Measurements from ENCODE around the gene ASF1B.

ASF1B gene

GRCh38 chr19:14107581-14108461, 28.6 kb downstream of the ASF1B start:
- peak; percentile 46 for DNase-seq (ENCODE audit: low read depth)

- no peak for DNase-seq (ENCODE audit: low read depth)
These were observed 29.5 kb downstream of the ASF1B start for GRCh38 chr19:14106840-14107239.

DNA sequence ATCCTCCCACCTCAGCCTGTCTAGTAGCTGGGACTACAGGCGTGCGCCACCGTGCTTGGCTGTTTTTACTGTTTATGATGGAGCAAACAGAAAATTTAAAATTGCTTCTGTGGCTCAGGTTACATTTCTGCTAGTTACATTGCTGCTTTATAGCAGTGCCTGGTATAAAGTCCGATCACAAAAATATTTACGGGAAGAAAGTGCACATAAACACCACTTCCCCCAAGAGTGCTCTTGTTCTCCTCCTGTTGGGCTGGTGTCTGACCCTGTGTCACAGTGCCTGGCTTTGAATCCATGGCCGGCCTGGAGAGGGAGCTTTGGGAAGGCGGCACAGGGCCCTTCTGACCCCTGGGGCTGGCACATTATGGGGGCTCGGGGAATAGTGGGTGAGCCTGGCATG, 30.7 kb downstream of the ASF1B start:
- no peak for DNase-seq (ENCODE audit: low read depth)

DNA sequence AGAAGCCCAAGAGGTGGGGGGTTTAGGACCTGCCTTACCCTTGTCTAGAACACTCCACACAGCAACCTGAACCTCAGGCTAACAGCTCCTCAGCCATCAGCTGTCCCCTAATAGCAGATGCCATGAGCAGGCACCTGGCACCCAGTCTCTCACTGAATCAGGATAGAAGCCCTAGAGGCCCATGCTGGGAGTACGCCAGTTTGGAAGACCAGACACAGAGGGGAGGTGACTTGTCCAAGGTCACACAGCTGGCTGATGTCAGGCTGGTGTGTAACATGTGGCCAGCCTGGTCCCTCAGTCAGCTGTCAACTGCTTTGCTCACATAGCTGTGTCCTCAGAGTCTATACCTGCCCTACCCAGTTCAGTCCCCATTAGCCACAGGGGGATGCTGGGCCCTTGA, 33.1 kb downstream of the ASF1B start:
- no peak for DNase-seq (ENCODE audit: low read depth)

- DNase-seq (ENCODE audit: low read depth): no peak
These were observed 33.6 kb downstream of the ASF1B start for GRCh38 chr19:14102756-14103155.

DNA sequence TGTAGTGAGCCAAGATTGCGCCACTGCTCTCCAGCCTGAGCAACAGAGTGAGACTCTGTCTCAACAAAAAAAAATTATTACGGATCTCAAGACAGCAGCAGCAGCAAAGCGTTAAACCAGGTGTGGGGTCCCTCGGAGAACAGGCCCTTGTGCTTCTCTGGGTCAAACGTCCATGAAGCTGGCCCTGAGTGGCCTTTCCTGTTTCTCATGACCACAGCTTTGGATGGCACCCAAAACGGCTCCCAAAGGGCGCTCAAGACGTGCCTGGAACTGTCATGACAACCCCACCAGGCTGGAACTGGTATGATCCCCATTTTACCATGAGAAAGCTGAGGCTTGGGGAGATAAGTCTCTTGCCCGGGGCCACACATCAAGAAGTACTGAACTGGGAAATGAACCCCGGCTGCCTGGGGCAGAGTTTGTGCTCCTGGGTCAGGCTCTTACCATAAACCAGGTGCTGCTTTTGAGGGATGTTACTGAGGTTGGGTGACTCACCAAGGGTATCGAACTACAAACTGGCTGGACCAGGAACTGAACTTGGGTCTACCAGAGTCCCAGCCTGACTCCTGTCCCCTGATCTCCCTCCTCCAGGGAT, 34.2 kb downstream of the ASF1B start:
- no peak for DNase-seq (ENCODE audit: low read depth)

DNA sequence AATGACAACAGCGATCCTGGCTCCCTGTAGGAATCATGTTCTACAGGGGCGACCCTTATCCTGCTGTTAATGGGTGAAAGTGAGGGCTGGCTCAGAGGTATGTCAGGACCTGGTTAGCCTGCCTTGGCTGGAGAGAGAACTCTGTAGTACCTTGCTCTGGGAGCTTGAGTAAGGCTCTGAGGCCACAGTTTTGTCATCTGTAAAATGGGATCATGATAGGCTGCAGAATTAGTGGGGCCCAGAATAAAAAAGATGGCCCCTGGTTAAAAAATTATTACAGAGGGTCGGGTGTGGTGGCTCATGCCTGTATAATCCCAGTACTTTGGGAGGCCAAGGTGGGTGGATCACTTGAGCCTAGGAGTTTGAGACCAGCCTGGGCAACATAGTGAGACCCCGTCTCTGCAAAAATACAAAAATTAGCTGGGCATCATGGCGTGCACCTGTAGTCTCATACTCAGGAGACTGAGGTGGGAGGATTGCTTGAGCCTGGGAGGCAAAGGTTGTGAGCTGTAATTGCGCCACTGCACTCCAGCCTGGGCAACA, 35.3 kb downstream of the ASF1B start:
- no peak for DNase-seq (ENCODE audit: low read depth)

GRCh38 chr19:14097532-14098151, 38.7 kb downstream of the ASF1B start:
- DNase-seq (ENCODE audit: low read depth): no peak

DNA sequence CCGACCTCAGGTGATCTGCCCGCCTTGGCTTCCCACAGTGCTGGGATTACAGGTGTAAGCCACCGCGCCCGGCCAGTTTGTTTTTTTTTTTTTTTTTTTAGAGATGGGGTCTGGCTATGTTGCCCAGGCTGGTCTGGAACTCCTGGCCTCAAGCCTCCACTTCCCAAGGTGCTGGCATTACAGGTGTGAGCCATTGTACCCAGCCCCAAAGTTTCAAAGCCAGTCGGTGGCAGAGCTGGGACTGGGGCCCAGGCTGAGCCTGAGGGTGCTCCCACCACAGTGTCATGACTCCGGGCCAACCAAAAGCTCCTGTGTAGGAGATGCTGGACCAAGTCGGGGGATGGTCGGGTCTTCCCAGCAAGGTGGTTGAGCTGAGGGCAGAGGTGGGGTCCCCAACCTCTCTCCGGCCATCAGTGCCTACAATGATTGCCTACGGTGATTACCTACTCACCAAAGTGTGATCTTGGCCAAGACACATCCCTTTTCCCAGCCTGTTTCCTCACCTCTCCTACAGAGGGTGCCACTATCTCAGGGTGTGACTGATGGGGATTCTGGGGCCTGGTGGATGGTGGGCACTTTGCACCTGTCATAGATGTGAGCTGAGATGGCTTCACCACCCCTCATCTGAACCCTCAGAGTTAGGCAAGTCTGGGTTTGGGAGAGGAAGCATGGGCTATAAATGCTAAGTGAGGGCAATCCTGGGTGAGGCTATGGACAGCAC, 40.0 kb downstream of the ASF1B start:
- DNase-seq (ENCODE audit: low read depth): no peak

DNA sequence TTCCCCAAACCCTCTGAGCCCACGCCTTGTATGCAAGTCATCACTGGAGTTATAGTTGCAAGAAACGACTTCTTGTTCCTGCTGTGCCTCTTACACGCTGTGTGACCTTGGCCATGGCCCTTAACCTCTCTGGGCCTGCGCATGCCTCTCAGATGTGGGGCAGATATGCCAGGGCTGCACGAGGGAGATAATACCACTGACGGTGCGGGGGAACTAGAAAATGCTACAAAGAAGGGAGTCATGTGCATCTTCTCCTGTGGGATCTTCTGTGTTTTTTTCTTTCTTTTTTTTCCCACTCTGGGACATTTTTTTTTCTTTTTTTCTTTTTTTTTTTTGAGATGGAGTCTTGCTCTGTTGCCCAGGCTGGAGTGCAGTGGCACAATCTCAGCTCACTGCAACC, 41.5 kb downstream of the ASF1B start:
- DNase-seq (ENCODE audit: low read depth): no peak

- no peak for DNase-seq (ENCODE audit: low read depth)
These were observed 43.1 kb downstream of the ASF1B start for GRCh38 chr19:14093117-14093823.

DNA sequence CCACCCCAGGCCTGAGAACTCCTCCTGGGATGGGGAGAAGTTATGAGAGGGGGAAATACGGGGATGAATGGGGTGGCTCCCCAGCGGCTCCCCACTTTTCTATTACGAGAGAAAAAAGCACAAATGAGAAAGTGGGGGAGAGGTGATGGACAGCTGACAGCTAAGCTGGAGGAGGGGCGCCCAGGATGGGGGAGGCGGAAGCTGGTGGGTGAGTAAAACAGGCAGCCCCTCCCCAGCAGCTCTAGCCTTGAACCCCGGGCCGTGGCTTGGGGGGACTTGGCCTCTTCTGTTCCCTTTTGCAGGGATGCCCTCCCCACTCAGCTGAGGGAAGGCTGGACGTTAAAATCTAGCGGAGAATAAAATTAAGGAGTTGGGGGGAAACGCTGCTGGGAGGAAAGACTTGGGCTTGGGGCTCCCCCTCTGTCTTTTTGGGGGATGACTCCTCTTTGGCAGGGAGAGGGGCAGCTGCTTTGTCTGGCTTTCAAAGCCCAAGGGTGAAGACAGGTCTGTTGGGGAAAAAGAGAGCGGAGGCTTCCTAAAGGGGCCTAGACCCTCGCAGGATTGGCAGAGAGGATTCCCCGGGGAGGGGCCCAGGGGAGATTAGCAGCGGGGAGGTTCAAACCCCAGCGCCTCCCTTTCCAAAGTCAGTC, 44.5 kb downstream of the ASF1B start:
- DNase-seq (ENCODE audit: low read depth): no peak

DNA sequence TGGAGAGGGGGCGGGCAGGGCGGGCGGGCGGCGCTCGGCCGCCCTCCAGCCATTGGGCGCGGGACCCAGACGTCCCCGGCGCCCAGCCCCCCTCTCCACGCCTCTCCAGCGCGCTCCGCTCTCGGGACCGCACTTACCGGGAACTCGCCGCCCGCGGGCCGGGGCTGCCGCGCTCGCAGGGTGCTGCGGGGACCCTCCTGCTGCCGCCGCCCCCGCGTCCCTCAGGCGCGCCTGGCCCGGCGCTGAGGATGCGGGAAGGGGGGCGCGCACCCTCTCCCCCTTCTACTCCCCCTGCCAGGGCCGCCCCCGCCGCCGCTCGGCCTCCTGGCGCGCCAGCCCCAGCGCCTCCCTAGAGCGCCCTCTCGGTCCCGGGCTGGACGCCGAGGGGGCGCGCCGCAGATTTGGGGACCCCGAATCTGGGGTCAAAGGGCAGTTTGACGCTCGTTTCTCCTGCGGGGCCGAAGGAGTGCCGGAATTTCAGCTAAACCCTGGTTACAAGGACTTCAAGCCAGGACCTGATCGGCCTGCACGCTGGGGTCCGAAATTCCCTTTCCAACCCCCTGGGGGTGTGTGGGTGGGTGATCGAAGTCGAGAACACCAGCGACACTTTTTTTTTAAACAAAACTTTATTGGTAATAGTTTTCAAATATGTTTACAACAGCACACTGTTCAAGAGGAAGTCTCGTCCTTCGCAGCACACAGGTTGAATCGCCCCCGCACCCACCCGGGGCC, 45.1 kb downstream of the ASF1B start:
- DNase-seq (ENCODE audit: low read depth): peak; percentile 52

DNA sequence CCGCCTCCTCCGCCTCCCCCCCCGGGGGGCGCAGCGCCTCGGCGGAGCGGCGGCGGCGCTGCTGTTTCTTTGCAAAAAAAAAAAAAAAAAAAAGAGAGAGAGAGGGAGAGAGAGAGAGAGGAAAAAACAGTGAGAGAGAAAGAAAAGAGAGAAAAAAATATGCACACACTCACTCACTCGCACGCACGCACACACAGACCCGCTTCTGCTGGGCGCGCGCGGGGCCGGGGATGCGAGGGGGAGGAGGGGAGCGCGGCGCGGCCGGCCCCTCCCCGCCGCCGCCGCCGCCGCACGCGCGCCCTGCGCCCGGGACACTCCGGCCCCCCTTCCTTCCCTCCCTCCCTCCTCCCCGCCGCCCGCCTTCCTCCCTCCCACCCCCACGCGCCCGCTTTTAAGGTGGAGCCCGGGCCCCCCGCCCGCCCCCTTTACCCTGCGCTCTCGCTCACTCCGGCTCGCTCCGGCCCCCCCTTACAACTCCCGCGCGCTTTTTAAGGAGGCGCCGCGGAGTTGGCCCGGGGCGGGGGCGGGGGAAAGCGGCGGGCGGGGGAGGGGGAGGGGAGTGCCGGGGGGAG, 45.8 kb downstream of the ASF1B start, which contains the start of gene SAMD1:
SAMD1 (minus strand) TSS at position 243 of the 572 bp plus-strand sequence.
- peak; percentile 84 for DNase-seq (ENCODE audit: low read depth)

DNA sequence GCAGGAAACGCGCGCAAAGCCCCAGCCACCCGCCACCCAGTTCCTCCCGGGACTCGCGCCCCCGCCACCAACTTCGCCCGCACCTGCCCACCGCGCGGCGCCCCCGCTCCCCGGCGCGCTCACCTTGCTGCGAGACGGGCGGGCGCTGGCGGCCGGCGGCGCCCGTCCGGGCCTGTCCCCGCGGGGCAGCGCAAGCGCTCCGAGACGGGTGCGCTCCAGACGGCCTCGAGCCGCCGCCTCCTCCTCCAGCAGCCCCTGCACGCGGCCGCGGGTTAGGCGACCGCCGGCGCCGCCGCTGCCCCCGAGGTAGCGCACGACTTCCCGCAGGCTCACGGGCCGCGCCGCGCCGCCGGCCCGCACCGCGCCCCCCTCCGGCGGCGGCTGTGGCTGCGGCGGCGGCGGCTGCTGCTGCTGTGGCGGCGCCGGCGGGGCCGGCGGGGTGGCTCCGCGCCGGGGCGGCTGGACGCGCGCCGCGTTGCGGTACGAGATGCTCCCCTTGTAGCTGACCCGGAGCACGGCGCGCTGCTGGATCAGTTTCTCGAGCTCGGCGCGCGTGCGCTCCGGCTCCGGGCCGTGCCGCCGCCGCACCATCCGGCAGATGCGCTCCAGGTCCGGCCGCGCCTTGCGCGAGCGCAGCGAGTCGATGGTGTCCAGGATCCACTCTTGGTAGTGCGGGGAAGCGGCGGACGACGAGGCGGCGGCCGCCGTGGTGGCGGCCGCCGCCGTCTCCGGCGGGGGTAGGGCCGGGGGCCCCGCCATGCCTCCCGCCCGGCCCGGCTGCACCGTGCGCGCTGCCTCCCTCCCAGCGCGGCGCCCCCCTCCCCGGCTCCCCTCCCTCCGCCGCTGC, 46.5 kb downstream of the ASF1B start:
- peak; percentile 70 for DNase-seq (ENCODE audit: low read depth)

DNA sequence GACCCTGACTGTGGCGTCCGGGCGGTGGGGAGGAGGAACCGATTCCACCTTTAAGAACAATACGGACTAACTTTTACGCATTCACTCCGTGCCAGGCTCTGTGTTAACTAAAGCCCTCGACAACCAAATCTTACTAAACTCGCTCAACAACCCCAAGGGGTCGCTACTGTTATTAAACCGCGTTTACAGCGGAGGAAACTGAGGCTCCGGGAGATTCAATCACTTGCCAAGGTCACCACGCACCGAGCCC, 47.1 kb downstream of the ASF1B start:
- no peak for DNase-seq (ENCODE audit: low read depth)

DNA sequence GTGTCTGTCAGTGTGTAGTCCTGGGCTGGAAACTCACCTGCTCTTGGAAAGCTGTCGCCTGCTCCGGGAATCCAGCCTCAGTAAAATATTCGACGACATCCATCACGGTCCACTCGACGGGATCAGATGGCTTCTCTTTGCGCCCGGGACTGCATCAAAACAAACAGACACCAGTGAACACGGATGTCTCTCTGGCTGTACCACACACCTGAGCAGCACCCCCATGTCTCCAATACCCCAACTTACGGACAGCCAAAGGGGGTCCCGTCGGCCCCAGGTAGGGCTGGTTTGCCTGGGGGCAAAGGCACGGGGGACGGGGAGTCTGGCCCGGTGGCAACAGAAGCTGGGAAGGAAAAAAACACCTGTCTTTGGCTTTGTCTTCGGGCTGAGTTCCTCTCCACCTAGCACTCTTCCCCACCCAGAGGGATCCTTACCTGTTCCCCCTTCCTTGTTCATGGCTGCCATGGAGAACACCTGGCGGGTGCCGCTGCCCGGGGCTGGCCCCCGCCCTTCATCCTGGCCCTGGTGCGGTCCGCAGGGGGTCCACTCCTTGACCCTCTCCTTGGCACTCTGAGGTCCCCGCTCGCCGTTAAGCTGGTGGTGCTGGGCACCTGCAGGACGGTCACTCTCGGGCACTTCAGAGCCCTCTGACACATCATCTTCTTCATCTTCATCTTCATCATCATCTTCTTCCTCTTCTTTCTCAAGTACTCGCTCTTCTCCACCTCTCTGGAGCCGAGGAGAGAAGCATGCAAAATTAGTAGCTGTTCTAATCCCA, 47.6 kb downstream of the ASF1B start:
- DNase-seq (ENCODE audit: low read depth): no peak

GRCh38 chr19:14086098-14086497, 50.3 kb downstream of the ASF1B start:
- no peak for DNase-seq (ENCODE audit: low read depth)

All from amniotic epithelial cell (primary cell).